CD4-positive, alpha-beta T cell treated with Interferon alpha-2 for 1 hour (primary cell): Measurements from ENCODE around the gene AGK.
A peak's percentile ranks its signal among the peaks of the same experiment; 100 is the strongest.
"Not testable (repeated sequence)": the region's sequence is repeated elsewhere in the genome, so short reads cannot be mapped to it uniquely, and the experiment has no call there.

Experiments
- DNase-seq, 2 donors: peaks; one replicate each; pipeline ENCODE4 v3.0.0-alpha.2; 2020 to 2022

Gene AGK

GRCh38 chr7:141590071-141590470 lies 38.9 kb downstream of the AGK start:
- no peak for DNase-seq

- DNase-seq: peak in 1 of 2 donors; percentile 16
Measured at GRCh38 chr7:141590666-141591065, 39.5 kb downstream of the AGK start.

GRCh38 chr7:141593134-141593533 lies 41.9 kb downstream of the AGK start:
- no peak for DNase-seq

- DNase-seq: no peak
Measured at GRCh38 chr7:141597966-141598365, 46.8 kb downstream of the AGK start.

GRCh38 chr7:141598408-141598807 lies 47.2 kb downstream of the AGK start:
- DNase-seq: no peak

- no peak for DNase-seq
Measured at GRCh38 chr7:141600168-141601006, 49.2 kb downstream of the AGK start.

- no peak for DNase-seq
Measured at GRCh38 chr7:141609576-141609975, 58.4 kb downstream of the AGK start.

GRCh38 chr7:141610671-141611070 lies 59.5 kb downstream of the AGK start:
- no peak for DNase-seq

- DNase-seq: no peak
Measured at GRCh38 chr7:141612861-141613260, 61.7 kb downstream of the AGK start.

GRCh38 chr7:141617280-141617679 lies 66.1 kb downstream of the AGK start:
- DNase-seq: no peak

- no peak for DNase-seq
Measured at GRCh38 chr7:141619745-141620144, 68.5 kb downstream of the AGK start.

GRCh38 chr7:141624763-141625162 lies 73.6 kb downstream of the AGK start:
- DNase-seq: no peak

GRCh38 chr7:141630621-141631020 lies 79.4 kb downstream of the AGK start:
- no peak for DNase-seq

GRCh38 chr7:141631525-141631924 lies 80.3 kb downstream of the AGK start:
- DNase-seq: no peak

GRCh38 chr7:141634065-141634464 lies 82.9 kb downstream of the AGK start:
- no peak for DNase-seq

GRCh38 chr7:141636053-141636452 lies 84.8 kb downstream of the AGK start:
- DNase-seq: no peak

GRCh38 chr7:141640239-141640840 lies 89.1 kb downstream of the AGK start:
- no peak for DNase-seq

- no peak for DNase-seq
Measured at GRCh38 chr7:141641876-141642275, 90.7 kb downstream of the AGK start.

GRCh38 chr7:141645188-141645587 lies 94.0 kb downstream of the AGK start:
- DNase-seq: no peak

GRCh38 chr7:141646826-141647480 lies 95.7 kb downstream of the AGK start:
- no peak for DNase-seq

GRCh38 chr7:141647701-141648100 lies 96.5 kb downstream of the AGK start:
- DNase-seq: not testable (repeated sequence)

GRCh38 chr7:141648276-141649114 lies 97.3 kb downstream of the AGK start:
- DNase-seq: no peak
